GM12875 (cell line): ENCODE results near the gene TNIK.

Source experiments
- H3K4me3 ChIP-seq: one replicate; pipeline ENCODE4 v1.5.1; 2011; ENCODE audit warnings: low read depth, low read length, control low read depth
- CTCF ChIP-seq: IDR thresholded peaks from 2 replicates; pipeline ENCODE4 v1.5.1; 2011; ENCODE audit warnings: low read depth, mild to moderate bottlenecking, control low read depth, inconsistent platforms, low read length, moderate library complexity, borderline replicate concordance; ENCODE audit not compliant: insufficient read depth

TNIK gene

GRCh38 chr3:171347301-171348039, 112.7 kb downstream of the TNIK start:
- no peak for TF ChIP-seq CTCF
- H3K4me3 ChIP-seq: no peak overlapping the region

GRCh38 chr3:171346582-171347300, 113.5 kb downstream of the TNIK start:
- no peak overlapping the region for H3K4me3 ChIP-seq
- TF ChIP-seq CTCF: no peak

- no peak overlapping the region for H3K4me3 ChIP-seq
- no peak for TF ChIP-seq CTCF
Observed at GRCh38 chr3:171346019-171346418, 114.2 kb downstream of the TNIK start.

- no peak overlapping the region for H3K4me3 ChIP-seq
- no peak for TF ChIP-seq CTCF
Observed at GRCh38 chr3:171345107-171345843, 114.9 kb downstream of the TNIK start.

- TF ChIP-seq CTCF: no peak
- H3K4me3 ChIP-seq: no peak overlapping the region
Observed at GRCh38 chr3:171343693-171344092, 116.5 kb downstream of the TNIK start.

- no peak for TF ChIP-seq CTCF
- H3K4me3 ChIP-seq: no peak overlapping the region
Observed at GRCh38 chr3:171342783-171343420, 117.3 kb downstream of the TNIK start.
